Mesendoderm (in vitro differentiated cells): ENCODE results near the gene FBXO9.

Experiments used
- DNase-seq: peaks from one replicate; pipeline ENCODE4 v3.0.0; 2013
- H2AK5ac ChIP-seq: 2 replicates; pipeline ENCODE4 v1.6.1; 2013; ENCODE audit warnings: low read length, inconsistent platforms
- H2BK120ac ChIP-seq: 2 replicates; pipeline ENCODE4 v1.6.1; 2013; ENCODE audit warnings: low read depth, mild to moderate bottlenecking, low read length, moderate library complexity, mixed read lengths
- H2BK15ac ChIP-seq: replicated peaks from 2 replicates; pipeline ENCODE4 v1.6.1; 2013; ENCODE audit warnings: low read depth, mild to moderate bottlenecking, moderate library complexity
- H2BK5ac ChIP-seq: 2 replicates; pipeline ENCODE4 v1.6.1; 2013; ENCODE audit warnings: low read length, inconsistent platforms
- H3K18ac ChIP-seq: 2 replicates; pipeline ENCODE4 v1.6.1; 2013; ENCODE audit warnings: mild to moderate bottlenecking, low read length, mixed read lengths
- H3K23ac ChIP-seq: one replicate; pipeline ENCODE4 v1.6.1; 2013; ENCODE audit warnings: low read length
- H3K27ac ChIP-seq: 2 replicates; pipeline ENCODE4 v1.5.1; 2013; ENCODE audit warnings: low read depth, mild to moderate bottlenecking, inconsistent platforms, low read length, moderate library complexity
- H3K27me3 ChIP-seq: 2 replicates; pipeline ENCODE4 v1.6.1; 2013; ENCODE audit warnings: low read length, control low read depth, mild to moderate bottlenecking, inconsistent platforms; ENCODE audit not compliant: insufficient read depth, poor library complexity
- H3K36me3 ChIP-seq: 2 replicates; pipeline ENCODE4 v1.6.1; 2013; ENCODE audit warnings: low read length, inconsistent platforms; ENCODE audit not compliant: control insufficient read depth, insufficient read depth
- H3K4ac ChIP-seq: one replicate; pipeline ENCODE4 v1.6.1; 2013; ENCODE audit warnings: low read depth, mild to moderate bottlenecking, low read length, moderate library complexity
- H3K4me1 ChIP-seq: 2 replicates; pipeline ENCODE4 v1.6.1; 2013; ENCODE audit warnings: low read depth, low read length, inconsistent platforms; ENCODE audit not compliant: control insufficient read depth
- H3K4me2 ChIP-seq: 2 replicates; pipeline ENCODE4 v1.6.1; 2013; ENCODE audit warnings: low read length
- H3K4me3 ChIP-seq: 2 replicates; pipeline ENCODE4 v1.5.1; 2013; ENCODE audit warnings: mild to moderate bottlenecking, low read length
- H3K56ac ChIP-seq: one replicate; pipeline ENCODE4 v1.6.1; 2013; ENCODE audit warnings: low read length
- H3K79me1 ChIP-seq: 2 replicates; pipeline ENCODE4 v1.6.1; 2013; ENCODE audit warnings: low read length, inconsistent platforms
- H3K79me2 ChIP-seq: 2 replicates; pipeline ENCODE4 v1.6.1; 2013; ENCODE audit warnings: mild to moderate bottlenecking, low read length; ENCODE audit not compliant: control insufficient read depth, insufficient read depth
- H3K9ac ChIP-seq: 2 replicates; pipeline ENCODE4 v1.6.1; 2013; ENCODE audit warnings: low read length, inconsistent platforms
- H4K5ac ChIP-seq: one replicate; pipeline ENCODE4 v1.6.1; 2013; ENCODE audit warnings: low read length
- H4K8ac ChIP-seq: one replicate; pipeline ENCODE4 v1.6.1; 2013; ENCODE audit warnings: low read depth, mild to moderate bottlenecking, control low read depth, low read length, moderate library complexity
- WGBS: extraction: QIAGEN DNeasy Blood & Tissue Kit; methylation state at CpG from one replicate; pipeline ENCODE4 v1.1.7; 2013; ENCODE audit warnings: low lambda C conversion rate, missing lambda C conversion rate; ENCODE audit not compliant: insufficient coverage; ENCODE audit errors: extremely low coverage; 5-methylcytosine and 5-hydroxymethylcytosine counted together

Gene FBXO9

DNA sequence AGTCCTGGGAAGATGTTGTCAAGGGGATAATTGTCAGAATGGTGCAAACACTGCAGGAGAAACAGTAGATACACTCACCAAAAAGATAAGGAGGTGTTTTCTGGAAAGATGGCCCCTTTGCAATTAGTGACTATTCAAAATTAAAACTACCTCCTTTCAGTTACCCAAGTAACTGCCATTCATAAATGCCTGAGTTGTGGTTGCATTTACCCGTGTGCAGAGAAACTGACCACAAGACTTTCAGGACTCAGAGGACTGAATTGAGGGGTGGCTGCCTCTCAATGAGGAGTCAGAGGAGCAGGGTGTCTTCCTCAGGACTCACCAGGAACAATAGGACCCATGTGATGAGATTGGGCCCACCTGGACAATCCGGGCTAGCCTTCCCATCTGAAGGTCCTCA, 44.4 kb downstream of the FBXO9 start:
- H3K4ac ChIP-seq: no peak overlapping the region
- H3K4me2 ChIP-seq: no peak overlapping the region
- no peaks in the 10 kb centered on the region for H3K4me1 ChIP-seq
- H3K27me3 ChIP-seq: no peaks in the 10 kb centered on the region
- no peak overlapping the region for H2AK5ac ChIP-seq
- no peak overlapping the region for H3K23ac ChIP-seq
- no peak overlapping the region for H3K9ac ChIP-seq
- no CpG with 5 or more reads among the region's 2 CpGs for WGBS
- H4K5ac ChIP-seq: no peak overlapping the region
- H3K79me1 ChIP-seq: no peaks in the 10 kb centered on the region
- no peak for DNase-seq
- no peaks in the 10 kb centered on the region for H3K36me3 ChIP-seq
- H4K8ac ChIP-seq: no peak overlapping the region
- no peak overlapping the region for H2BK5ac ChIP-seq
- H3K79me2 ChIP-seq: no peaks in the 10 kb centered on the region
- H2BK120ac ChIP-seq: no peak overlapping the region
- H3K56ac ChIP-seq: no peak overlapping the region
- no peak overlapping the region for H2BK15ac ChIP-seq
- no peak overlapping the region for H3K27ac ChIP-seq
- no peak overlapping the region for H3K4me3 ChIP-seq
- H3K18ac ChIP-seq: no peak overlapping the region

DNA sequence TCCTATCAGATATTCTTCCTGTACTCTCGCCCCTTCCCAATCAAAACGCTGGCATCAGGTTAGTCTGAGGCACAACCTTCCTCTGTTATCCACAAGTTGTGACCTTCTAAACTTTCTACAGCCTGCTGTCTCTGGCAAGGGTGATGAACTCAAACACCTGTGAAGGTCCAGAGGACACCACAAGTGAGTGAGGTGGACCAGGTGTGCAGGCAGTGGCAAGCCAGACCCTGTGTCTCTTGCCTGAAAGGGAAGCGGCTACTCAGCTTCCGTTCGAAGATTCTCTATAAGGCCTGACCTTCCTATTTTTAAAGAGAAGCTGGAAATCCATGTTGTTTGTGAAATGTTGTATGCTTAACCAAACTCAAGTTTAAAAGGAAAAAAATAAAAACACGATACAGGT, 46.7 kb downstream of the FBXO9 start:
- no CpG with 5 or more reads among the region's 6 CpGs for WGBS
- Histone ChIP-seq H3K79me1 (no peaks in the 10 kb centered on the region), H2BK15ac (no peak overlapping the region), H4K8ac (no peak overlapping the region), H2AK5ac (no peak overlapping the region), H3K79me2 (no peaks in the 10 kb centered on the region), H3K23ac (no peak overlapping the region), H2BK5ac (no peak overlapping the region), H3K56ac (peak overlapping the region; percentile 15), H3K36me3 (no peaks in the 10 kb centered on the region), H4K5ac (no peak overlapping the region), H3K4ac (no peak overlapping the region), H3K4me2 (no peak overlapping the region), H3K27me3 (no peaks in the 10 kb centered on the region), H3K9ac (no peak overlapping the region), H3K27ac (no peak overlapping the region), H3K4me1 (no peaks in the 10 kb centered on the region), H3K4me3 (no peak overlapping the region), H2BK120ac (no peak overlapping the region), H3K18ac (no peak overlapping the region)
- DNase-seq: no peak

DNA sequence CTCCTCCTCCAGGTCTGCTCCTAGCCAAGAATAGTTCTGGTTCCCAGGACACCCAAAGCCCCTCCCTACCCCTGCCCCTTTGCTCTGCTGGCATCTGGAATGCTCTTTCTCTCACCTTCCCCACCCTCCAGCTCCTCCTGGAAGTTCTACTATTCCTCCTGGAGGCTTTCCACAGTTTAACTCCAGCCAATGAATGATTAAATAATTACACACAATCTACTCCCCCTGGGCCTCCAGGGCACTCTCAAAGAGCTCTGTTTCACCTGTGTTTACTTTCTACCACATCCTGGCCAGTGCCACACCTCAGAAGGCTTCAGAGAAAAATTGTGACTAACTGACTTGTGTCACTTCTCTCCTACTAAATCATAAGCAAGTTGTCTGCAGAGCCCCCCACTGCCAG, 47.2 kb downstream of the FBXO9 start:
- no peak overlapping the region for H2AK5ac ChIP-seq
- H3K79me1 ChIP-seq: no peaks in the 10 kb centered on the region
- DNase-seq: peak; percentile 16
- H3K18ac ChIP-seq: no peak overlapping the region
- H3K4me3 ChIP-seq: no peak overlapping the region
- H3K36me3 ChIP-seq: no peaks in the 10 kb centered on the region
- no peak overlapping the region for H3K23ac ChIP-seq
- H3K9ac ChIP-seq: no peak overlapping the region
- no peak overlapping the region for H2BK120ac ChIP-seq
- no peak overlapping the region for H2BK5ac ChIP-seq
- H3K27me3 ChIP-seq: no peaks in the 10 kb centered on the region
- H3K4me2 ChIP-seq: no peak overlapping the region
- no peak overlapping the region for H3K4ac ChIP-seq
- no peak overlapping the region for H3K56ac ChIP-seq
- no peak overlapping the region for H4K8ac ChIP-seq
- H2BK15ac ChIP-seq: no peak overlapping the region
- H3K27ac ChIP-seq: no peak overlapping the region
- H4K5ac ChIP-seq: no peak overlapping the region
- H3K4me1 ChIP-seq: no peaks in the 10 kb centered on the region
- H3K79me2 ChIP-seq: no peaks in the 10 kb centered on the region

DNA sequence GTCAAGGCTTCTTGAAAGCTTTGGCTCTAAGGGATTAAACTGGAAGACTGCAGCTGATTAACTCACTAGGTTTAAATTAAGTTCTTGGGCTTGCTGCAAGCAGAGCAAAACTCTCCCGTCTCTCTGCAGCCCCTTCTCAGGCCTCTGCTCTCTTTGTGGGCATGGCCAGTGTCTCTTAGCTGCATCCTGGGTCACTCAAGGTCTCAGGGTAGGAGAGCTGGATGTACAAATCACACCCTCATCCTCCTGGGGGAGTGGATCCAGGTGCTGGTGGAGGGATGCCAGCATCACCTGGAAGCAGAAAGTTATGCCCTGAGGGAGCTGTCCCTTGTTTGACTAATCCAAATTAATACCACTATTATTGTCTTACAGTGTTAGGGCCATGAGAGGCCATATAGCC, 47.7 kb downstream of the FBXO9 start:
- Histone ChIP-seq H3K56ac (no peak overlapping the region), H2AK5ac (no peak overlapping the region), H3K79me2 (no peaks in the 10 kb centered on the region), H2BK120ac (no peak overlapping the region), H3K27me3 (no peaks in the 10 kb centered on the region), H2BK5ac (no peak overlapping the region), H3K4me1 (no peaks in the 10 kb centered on the region), H2BK15ac (no peak overlapping the region), H3K79me1 (no peaks in the 10 kb centered on the region), H4K8ac (no peak overlapping the region), H4K5ac (no peak overlapping the region), H3K36me3 (no peaks in the 10 kb centered on the region), H3K18ac (no peak overlapping the region), H3K27ac (no peak overlapping the region), H3K9ac (no peak overlapping the region), H3K4ac (no peak overlapping the region), H3K4me2 (no peak overlapping the region), H3K4me3 (no peak overlapping the region), H3K23ac (no peak overlapping the region)
- WGBS: no CpG with 5 or more reads among the region's 1 CpG
- DNase-seq: no peak

DNA sequence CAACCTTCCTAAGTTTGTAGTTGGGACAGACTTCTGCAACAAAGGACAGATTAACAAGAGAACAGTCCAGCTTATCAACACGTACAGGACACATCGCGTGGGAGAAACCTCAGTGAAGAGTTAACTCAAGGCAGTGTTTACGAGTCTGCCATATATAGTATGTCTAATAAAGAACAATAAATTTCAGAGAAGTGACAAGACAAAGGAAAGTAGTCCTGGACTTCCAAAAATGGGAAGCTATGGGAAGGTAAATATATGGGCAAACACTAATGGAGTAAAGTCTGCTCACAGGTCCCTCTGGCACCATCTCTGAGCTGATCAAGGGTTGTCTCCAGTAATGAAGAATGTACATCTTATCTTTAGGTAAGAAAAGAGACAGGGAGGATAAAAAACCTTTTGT, 48.5 kb downstream of the FBXO9 start:
- Histone ChIP-seq H3K4ac (no peak overlapping the region), H3K4me3 (no peak overlapping the region), H3K27ac (no peak overlapping the region), H3K79me2 (no peaks in the 10 kb centered on the region), H2BK120ac (no peak overlapping the region), H4K5ac (no peak overlapping the region), H3K9ac (no peak overlapping the region), H3K23ac (no peak overlapping the region), H3K79me1 (no peaks in the 10 kb centered on the region), H2BK5ac (no peak overlapping the region), H3K18ac (no peak overlapping the region), H3K56ac (no peak overlapping the region), H4K8ac (no peak overlapping the region), H3K4me1 (no peaks in the 10 kb centered on the region), H2AK5ac (no peak overlapping the region), H2BK15ac (no peak overlapping the region), H3K4me2 (no peak overlapping the region), H3K36me3 (no peaks in the 10 kb centered on the region), H3K27me3 (no peaks in the 10 kb centered on the region)
- no CpG with 5 or more reads among the region's 4 CpGs for WGBS
- no peak for DNase-seq

DNA sequence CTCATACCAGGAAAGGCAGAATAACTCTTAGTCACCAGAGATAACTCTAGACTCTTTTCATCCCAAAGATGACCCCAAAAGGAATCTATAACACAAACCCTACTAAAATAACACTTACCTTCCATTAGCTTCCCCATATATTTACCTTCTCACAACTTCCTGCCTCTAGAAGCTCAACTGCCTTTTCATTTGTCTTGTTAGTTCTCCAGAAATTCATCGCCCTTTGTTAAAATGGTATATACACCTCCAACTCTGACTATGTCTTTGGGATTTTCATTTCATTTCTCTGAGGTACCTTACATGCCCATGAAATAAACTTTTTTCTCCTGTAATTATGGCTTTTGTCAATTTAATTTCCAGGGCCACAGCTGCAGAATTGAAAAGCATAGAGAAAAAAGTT, 49.9 kb downstream of the FBXO9 start:
- Histone ChIP-seq H3K79me1 (no peaks in the 10 kb centered on the region), H2BK120ac (no peak overlapping the region), H3K18ac (no peak overlapping the region), H3K4ac (no peak overlapping the region), H3K4me2 (no peak overlapping the region), H4K5ac (no peak overlapping the region), H2BK5ac (no peak overlapping the region), H3K56ac (no peak overlapping the region), H2AK5ac (no peak overlapping the region), H3K23ac (no peak overlapping the region), H2BK15ac (no peak overlapping the region), H4K8ac (no peak overlapping the region), H3K79me2 (no peaks in the 10 kb centered on the region), H3K27ac (no peak overlapping the region), H3K27me3 (no peaks in the 10 kb centered on the region), H3K4me3 (no peak overlapping the region), H3K36me3 (no peaks in the 10 kb centered on the region), H3K9ac (no peak overlapping the region), H3K4me1 (peaks cover 4% of the 10 kb centered on the region)
- no peak for DNase-seq
- WGBS: no CpG with 5 or more reads among the region's 1 CpG
